ENCODE measurements around the gene NECAP2.

DNA sequence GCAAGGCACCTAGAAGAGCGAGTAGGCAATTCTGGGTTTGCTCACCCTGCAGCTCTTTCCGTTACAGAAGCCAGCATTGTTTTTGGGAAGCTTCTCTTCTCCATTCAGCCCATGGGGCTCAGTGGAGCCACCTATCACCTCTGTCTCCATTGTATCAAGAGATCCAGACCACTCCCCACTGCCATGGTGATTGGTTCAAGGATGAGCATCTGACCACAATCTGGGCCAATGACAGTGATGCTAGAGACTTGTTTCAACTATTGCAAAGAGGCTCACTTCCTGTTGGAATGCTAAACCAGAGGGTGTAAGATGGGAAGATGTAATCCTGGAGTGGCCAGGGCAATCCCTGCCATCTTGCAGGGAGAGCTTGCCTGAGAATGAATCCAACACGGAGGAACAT is 9.9 kb upstream of the NECAP2 start:
- TF ChIP-seq, protein P1, sequence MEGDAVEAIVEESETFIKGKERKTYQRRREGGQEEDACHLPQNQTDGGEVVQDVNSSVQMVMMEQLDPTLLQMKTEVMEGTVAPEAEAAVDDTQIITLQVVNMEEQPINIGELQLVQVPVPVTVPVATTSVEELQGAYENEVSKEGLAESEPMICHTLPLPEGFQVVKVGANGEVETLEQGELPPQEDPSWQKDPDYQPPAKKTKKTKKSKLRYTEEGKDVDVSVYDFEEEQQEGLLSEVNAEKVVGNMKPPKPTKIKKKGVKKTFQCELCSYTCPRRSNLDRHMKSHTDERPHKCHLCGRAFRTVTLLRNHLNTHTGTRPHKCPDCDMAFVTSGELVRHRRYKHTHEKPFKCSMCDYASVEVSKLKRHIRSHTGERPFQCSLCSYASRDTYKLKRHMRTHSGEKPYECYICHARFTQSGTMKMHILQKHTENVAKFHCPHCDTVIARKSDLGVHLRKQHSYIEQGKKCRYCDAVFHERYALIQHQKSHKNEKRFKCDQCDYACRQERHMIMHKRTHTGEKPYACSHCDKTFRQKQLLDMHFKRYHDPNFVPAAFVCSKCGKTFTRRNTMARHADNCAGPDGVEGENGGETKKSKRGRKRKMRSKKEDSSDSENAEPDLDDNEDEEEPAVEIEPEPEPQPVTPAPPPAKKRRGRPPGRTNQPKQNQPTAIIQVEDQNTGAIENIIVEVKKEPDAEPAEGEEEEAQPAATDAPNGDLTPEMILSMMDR (IDR thresholded peaks at IDR 0.05; ENCODE audit: insufficient read depth, low read length, poor library complexity, severe bottlenecking), result no peak
- TF ChIP-seq EZH2phosphoT487 (conservative IDR thresholded peaks at IDR 0.05; ENCODE audit: low read length), result no peak

Measured in SU-DHL-6 (cell line).